Measurements from ENCODE around the gene ADAM15.

Gene ADAM15

GRCh38 chr1:155015527-155016230 is 35.4 kb upstream of the ADAM15 start:
- H3K36me3 ChIP-seq (ENCODE audit: low read depth) = peaks cover 36% of the 10 kb centered on the region
- DNase-seq (ENCODE audit: low spot score) (no peak), ATAC-seq (ENCODE audit: low read depth) (no peak)
- no peak overlapping the region for H3K4me3 ChIP-seq (ENCODE audit: severe bottlenecking)
- no peaks in the 10 kb centered on the region for H3K27me3 ChIP-seq (ENCODE audit: insufficient read depth, poor library complexity, severe bottlenecking)
- H3K4me1 ChIP-seq (ENCODE audit: insufficient read depth, poor library complexity, severe bottlenecking) = peaks cover 28% of the 10 kb centered on the region
- no peaks in the 10 kb centered on the region for H3K9me3 ChIP-seq (ENCODE audit: severe bottlenecking)
- peak overlapping the region; percentile 92 for H3K27ac ChIP-seq (ENCODE audit: poor library complexity, severe bottlenecking)
- no peak for TF ChIP-seq CTCF (IDR thresholded peaks at IDR 0.05; ENCODE audit: poor library complexity, severe bottlenecking)

DNA sequence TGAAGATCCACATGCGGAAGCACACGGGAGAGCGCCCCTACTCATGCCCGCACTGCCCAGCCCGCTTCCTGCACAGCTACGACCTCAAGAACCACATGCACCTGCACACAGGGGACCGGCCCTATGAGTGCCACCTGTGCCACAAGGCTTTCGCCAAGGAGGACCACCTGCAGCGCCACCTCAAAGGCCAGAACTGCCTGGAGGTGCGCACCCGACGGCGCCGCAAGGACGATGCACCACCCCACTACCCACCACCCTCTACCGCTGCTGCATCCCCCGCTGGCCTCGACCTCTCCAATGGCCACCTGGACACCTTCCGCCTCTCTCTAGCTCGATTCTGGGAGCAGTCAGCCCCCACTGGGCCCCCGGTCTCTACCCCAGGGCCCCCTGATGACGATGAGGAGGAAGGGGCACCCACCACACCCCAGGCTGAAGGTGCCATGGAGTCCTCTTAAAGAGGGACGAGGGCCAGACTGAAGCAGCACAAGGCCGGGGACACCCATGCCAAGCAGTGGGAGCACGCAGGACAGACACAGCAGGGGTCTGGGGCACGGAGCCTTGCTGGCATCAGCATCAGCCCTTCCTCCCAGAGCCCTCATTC is 34.8 kb upstream of the ADAM15 start:
- Histone ChIP-seq H3K4me3 (ENCODE audit: severe bottlenecking) (no peak overlapping the region), H3K36me3 (ENCODE audit: low read depth) (peaks cover 32% of the 10 kb centered on the region), H3K4me1 (ENCODE audit: insufficient read depth, poor library complexity, severe bottlenecking) (peaks cover 23% of the 10 kb centered on the region), H3K27me3 (ENCODE audit: insufficient read depth, poor library complexity, severe bottlenecking) (no peaks in the 10 kb centered on the region), H3K9me3 (ENCODE audit: severe bottlenecking) (no peaks in the 10 kb centered on the region), H3K27ac (ENCODE audit: poor library complexity, severe bottlenecking) (peak overlapping the region; percentile 92)
- no peak for ATAC-seq (ENCODE audit: low read depth)
- no peak for TF ChIP-seq CTCF (IDR thresholded peaks at IDR 0.05; ENCODE audit: poor library complexity, severe bottlenecking)
- DNase-seq (ENCODE audit: low spot score) = peak; percentile 63

DNA sequence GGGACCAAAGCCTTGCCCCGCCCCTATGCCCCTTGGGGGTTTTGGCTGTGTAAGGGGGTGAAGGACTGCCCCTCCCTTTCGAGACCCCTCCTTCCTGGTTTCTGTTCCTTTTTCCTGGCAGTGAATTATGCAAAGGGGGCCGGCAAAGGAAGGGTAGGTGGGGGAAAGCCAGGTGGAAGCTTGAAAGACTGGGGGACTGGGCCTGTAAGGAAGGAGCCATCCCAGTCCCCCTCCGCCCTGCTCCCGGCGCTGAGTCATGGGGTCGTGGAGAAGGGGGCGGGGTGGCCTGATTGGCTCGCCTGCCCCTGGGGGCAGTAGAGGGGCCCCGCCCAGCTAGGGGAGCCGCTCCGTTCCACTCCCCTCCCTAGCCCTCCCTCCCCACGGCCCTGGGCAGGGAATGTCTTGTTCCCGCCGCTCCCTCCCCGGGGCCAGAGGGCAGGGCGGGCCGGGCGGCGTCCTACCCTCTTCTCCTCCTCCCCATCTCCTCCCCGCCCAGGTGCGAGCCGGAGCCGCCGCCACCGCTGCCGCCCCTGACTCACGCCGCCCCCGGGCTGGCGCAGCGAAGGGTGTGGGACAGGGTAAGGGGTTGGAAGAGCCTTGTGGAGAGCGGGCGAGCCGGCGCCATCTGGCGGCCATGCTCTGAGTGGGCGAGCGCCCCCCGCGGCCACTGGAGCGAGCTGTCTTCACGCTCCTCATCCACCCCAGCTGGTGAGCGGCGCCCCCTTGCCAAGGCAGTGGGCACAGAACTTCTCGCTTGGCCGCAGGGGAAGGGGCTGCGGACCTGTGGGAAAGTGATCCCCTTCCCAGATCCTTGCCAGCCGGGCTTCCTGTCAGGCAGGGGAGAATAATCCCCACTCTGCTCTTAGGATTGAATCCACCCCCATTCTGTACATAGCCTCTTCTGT is 33.8 kb upstream of the ADAM15 start:
- H3K9me3 ChIP-seq (ENCODE audit: severe bottlenecking) = no peaks in the 10 kb centered on the region
- H3K4me1 ChIP-seq (ENCODE audit: insufficient read depth, poor library complexity, severe bottlenecking) = peaks cover 18% of the 10 kb centered on the region

DNA sequence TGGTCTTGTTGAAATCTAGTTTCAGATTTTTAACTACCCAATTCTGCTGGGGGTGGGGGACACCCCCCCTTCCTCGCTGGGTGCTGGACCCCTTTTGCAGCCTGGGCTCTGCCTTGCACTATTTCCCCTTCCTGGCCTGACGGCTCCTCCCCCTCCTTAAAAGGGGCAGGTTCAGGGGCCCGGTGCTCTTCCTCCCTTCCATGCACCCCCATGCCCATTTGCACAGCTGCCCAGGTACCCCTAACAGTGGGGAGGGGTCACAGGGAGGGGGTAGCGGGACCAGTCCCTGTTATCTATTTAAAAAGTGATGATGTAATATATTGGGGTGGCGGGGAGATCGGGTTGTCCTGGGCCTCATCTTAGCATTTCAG is 33.2 kb upstream of the ADAM15 start:
- H3K27ac ChIP-seq (ENCODE audit: poor library complexity, severe bottlenecking) = peak overlapping the region; percentile 92
- ATAC-seq (ENCODE audit: low read depth) = no peak
- H3K4me1 ChIP-seq (ENCODE audit: insufficient read depth, poor library complexity, severe bottlenecking) = peaks cover 22% of the 10 kb centered on the region
- no peak for DNase-seq (ENCODE audit: low spot score)
- H3K36me3 ChIP-seq (ENCODE audit: low read depth) = peaks cover 26% of the 10 kb centered on the region
- TF ChIP-seq CTCF (IDR thresholded peaks at IDR 0.05; ENCODE audit: poor library complexity, severe bottlenecking) = no peak
- no peaks in the 10 kb centered on the region for H3K27me3 ChIP-seq (ENCODE audit: insufficient read depth, poor library complexity, severe bottlenecking)
- H3K4me3 ChIP-seq (ENCODE audit: severe bottlenecking) = no peak overlapping the region
- H3K9me3 ChIP-seq (ENCODE audit: severe bottlenecking) = no peaks in the 10 kb centered on the region

More for the DNA sequence above, 33.8 kb upstream of the ADAM15 start:
- ATAC-seq (ENCODE audit: low read depth) (peak; percentile 88), DNase-seq (ENCODE audit: low spot score) (peak; percentile 98)
- Histone ChIP-seq H3K27me3 (ENCODE audit: insufficient read depth, poor library complexity, severe bottlenecking) (no peaks in the 10 kb centered on the region), H3K27ac (ENCODE audit: poor library complexity, severe bottlenecking) (peak overlapping the region; percentile 92), H3K4me3 (ENCODE audit: severe bottlenecking) (no peak overlapping the region), H3K36me3 (ENCODE audit: low read depth) (peaks cover 26% of the 10 kb centered on the region)
- peak; percentile 99 for TF ChIP-seq CTCF (IDR thresholded peaks at IDR 0.05; ENCODE audit: poor library complexity, severe bottlenecking)
